Brain pericyte (primary cell): ENCODE data around the gene MTHFSD.
A peak's percentile ranks its signal among the peaks of the same experiment; 100 is the strongest.

Source experiments
- DNase-seq: peaks from one replicate; pipeline ENCODE4 v3.0.0-alpha.2; 2012; ENCODE audit warnings: low read depth, low spot score

MTHFSD gene

DNA sequence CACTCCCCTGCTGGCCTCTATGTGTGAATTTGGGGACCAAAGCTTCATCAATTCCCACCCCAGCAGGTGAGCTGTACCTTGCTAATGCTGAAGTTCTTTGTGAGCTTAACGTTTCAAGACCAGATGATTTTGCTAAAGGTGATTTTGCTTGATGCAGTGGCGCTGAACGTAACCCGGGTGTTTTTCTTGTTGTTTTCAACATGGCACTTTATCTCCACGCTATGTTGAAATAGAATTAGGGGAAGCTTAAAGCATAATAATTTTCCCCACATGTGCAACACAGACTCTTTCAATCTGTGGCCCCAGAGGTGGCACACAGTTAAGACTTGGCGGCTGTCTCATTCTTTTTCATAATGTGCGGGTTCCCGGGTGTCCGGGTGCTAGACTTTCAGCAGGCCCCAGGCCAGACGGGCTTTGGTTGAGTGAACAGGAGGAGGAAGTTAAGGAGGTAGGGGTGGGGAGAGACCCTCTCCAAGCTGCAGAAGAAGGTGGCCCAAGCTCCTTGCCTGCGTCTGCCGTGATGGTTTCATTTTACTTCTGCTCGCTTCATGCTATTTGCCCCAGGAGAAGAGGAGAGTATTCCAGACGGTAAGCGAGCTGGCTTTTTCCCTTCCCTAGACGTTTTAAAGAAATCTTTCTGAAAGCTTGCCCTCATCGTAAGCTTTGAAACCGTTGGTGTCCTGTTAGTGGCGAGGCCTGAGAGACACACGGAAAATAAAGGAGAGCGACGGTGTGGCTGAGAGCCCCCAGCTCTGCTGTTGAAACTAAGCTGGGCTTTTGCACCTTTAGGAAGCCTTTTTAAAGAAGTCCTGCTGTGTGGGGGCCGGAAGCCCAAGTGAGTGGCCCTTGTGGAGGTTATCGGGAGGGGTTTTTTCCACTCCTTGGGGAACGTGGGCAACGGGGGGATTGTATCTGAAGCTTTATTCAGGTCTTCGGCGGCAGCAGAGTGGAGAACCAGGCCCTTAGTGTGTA is 15.8 kb upstream of the MTHFSD start:
- DNase-seq: no peak

DNA sequence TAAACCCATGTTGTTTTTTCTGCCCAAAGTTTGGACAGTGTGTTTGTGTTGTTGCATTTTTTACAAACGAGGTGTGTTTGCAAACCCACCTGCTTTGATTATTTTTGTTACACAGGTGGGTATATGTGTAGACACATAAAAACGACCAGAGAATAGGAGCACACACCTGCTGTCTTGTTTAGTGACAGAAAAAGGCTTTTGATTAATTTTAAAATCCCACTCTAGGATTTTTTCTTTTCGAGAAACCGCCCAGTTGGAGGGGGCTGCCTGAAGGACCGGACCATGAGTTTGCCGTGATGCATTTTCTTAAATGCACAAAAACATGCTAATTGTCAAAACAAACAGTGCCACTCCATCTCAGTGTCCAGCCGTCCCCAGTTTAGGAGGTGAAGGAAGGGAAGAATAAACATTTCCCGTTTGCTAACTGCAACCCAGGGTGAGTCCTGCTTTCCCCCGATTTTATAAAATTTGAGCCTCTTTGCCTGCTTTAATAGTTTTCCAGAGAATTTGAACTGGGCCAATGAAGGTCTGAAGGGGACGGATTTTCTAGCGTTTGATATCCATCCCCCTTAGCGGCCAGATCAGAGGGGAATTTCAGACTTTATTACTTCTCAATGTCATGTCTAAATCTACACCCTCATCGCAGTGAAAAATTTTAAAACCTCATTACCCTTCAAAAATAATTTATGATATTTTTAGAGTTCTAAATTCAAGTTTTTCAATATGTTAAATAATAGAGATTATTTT is 14.8 kb upstream of the MTHFSD start:
- DNase-seq: no peak

DNA sequence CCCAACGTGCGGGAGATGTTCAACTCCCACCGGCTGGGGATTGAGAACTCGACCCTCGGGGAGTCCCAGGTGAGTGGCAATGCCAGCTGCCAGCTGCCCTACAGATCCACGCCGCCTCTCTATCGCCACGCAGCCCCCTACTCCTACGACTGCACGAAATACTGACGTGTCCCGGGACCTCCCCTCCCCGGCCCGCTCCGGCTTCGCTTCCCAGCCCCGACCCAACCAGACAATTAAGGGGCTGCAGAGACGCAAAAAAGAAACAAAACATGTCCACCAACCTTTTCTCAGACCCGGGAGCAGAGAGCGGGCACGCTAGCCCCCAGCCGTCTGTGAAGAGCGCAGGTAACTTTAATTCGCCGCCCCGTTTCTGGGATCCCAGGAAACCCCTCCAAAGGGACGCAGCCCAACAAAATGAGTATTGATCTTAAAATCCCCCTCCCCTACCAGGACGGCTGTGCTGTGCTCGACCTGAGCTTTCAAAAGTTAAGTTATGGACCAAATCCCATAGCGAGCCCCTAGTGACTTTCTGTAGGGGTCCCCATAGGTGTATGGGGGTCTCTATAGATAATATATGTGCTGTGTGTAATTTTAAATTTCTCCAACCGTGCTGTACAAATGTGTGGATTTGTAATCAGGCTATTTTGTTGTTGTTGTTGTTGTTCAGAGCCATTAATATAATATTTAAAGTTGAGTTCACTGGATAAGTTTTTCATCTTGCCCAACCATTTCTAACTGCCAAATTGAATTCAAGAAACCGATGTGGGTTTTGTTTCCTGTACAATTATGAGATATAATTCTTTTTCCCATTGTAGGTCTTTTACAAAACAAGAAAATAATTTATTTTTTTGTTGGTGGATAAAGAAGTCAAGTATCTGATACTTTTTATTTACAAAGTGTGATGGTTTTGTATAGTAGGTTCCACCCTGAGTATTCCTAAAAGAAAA is 13.9 kb upstream of the MTHFSD start:
- DNase-seq: no peak

DNA sequence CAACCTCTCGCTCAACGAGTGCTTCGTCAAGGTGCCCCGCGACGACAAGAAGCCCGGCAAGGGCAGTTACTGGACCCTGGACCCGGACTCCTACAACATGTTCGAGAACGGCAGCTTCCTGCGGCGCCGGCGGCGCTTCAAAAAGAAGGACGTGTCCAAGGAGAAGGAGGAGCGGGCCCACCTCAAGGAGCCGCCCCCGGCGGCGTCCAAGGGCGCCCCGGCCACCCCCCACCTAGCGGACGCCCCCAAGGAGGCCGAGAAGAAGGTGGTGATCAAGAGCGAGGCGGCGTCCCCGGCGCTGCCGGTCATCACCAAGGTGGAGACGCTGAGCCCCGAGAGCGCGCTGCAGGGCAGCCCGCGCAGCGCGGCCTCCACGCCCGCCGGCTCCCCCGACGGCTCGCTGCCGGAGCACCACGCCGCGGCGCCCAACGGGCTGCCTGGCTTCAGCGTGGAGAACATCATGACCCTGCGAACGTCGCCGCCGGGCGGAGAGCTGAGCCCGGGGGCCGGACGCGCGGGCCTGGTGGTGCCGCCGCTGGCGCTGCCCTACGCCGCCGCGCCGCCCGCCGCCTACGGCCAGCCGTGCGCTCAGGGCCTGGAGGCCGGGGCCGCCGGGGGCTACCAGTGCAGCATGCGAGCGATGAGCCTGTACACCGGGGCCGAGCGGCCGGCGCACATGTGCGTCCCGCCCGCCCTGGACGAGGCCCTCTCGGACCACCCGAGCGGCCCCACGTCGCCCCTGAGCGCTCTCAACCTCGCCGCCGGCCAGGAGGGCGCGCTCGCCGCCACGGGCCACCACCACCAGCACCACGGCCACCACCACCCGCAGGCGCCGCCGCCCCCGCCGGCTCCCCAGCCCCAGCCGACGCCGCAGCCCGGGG is 12.9 kb upstream of the MTHFSD start:
- no peak for DNase-seq

DNA sequence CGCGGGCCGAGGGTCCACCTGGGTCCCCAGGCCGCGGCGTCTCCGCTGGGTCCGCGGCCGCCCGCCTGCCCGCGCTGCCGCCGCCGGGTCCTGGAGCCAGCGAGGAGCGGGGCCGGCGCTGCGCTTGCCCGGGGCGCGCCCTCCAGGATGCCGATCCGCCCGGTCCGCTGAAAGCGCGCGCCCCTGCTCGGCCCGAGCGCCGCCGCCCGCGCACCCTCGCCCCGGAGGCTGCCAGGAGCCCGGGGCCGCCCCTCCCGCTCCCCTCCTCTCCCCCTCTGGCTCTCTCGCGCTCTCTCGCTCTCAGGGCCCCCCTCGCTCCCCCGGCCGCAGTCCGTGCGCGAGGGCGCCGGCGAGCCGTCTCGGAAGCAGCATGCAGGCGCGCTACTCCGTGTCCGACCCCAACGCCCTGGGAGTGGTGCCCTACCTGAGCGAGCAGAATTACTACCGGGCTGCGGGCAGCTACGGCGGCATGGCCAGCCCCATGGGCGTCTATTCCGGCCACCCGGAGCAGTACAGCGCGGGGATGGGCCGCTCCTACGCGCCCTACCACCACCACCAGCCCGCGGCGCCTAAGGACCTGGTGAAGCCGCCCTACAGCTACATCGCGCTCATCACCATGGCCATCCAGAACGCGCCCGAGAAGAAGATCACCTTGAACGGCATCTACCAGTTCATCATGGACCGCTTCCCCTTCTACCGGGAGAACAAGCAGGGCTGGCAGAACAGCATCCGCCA is 12.1 kb upstream of the MTHFSD start:
- no peak for DNase-seq

DNA sequence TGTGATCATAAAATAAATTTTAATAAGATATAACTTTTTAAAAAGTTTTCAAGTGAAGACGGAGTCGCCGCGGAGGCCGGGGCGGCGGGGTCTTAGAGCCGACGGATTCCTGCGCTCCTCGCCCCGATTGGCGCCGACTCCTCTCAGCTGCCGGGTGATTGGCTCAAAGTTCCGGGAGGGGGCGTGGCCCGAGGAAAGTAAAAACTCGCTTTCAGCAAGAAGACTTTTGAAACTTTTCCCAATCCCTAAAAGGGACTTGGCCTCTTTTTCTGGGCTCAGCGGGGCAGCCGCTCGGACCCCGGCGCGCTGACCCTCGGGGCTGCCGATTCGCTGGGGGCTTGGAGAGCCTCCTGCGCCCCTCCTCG is 11.5 kb upstream of the MTHFSD start, which contains the start of gene FOXC2:
Gene FOXC2 (plus strand): TSS at position 229 of the 365 bp plus-strand sequence. CDS start 507 bp downstream, outside the sequence.
- DNase-seq: peak; percentile 91

DNA sequence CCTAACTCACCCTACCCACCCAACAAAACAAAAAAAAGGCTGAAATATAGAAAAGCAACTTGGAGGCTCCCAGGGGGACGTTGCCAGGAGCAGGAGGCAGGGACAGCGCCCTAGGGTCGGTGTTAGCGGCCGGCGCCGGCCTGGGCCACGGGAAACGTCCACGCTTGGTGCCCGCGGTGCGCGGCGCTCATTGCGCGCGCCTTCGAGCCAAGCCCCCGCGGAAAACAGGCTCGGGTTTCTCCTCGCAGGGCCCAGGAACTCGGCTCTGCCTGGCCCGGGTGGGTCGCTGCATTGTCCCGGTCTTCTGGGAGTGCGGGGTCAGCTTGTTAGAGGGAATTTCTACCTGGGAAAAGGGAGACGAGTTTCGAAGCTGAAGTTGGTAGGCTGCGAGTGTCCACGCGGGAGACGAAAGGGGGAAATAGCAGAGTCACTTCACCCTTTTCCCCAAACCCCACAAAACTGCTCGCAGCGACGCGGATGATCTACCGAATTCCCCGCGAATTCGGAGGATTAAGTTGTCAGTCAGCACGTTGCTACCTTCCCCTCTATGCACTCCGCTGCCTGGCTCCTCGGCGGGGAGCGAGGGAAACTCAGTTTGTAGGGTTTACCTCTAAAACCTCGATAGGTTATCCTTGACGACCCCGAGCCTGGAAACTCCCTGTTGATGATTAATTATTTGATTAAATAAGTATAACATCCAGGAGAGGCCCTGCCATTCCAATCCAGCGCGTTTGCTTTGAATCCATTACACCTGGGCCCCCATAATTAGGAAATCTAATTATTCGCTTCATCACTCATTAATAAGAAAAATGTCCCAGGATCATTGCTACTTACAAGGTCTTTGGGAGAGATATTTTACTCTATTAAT is 10.8 kb upstream of the MTHFSD start:
- DNase-seq: no peak

DNA sequence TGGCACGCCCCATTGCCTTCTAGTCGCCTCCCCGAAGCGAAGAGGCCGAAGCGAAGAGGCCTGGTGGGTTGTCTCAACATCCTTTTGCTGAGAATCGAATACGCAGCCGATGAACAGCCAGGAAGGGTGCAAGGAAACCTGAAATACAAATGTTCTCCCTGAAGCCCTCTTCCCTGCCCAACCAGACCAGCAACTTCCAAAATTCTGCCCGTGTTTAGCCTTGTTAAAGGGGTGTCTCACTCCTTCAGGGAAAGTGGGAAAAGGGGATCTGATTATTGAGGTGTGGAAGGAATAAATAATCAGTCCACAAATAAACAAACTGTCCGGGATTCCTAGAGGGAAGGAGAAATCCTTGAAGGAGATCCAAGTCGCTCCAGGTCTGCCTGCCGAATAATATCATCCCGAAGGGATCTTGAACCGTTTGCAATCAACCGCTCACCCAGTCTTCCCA is 10.2 kb upstream of the MTHFSD start:
- no peak for DNase-seq

DNA sequence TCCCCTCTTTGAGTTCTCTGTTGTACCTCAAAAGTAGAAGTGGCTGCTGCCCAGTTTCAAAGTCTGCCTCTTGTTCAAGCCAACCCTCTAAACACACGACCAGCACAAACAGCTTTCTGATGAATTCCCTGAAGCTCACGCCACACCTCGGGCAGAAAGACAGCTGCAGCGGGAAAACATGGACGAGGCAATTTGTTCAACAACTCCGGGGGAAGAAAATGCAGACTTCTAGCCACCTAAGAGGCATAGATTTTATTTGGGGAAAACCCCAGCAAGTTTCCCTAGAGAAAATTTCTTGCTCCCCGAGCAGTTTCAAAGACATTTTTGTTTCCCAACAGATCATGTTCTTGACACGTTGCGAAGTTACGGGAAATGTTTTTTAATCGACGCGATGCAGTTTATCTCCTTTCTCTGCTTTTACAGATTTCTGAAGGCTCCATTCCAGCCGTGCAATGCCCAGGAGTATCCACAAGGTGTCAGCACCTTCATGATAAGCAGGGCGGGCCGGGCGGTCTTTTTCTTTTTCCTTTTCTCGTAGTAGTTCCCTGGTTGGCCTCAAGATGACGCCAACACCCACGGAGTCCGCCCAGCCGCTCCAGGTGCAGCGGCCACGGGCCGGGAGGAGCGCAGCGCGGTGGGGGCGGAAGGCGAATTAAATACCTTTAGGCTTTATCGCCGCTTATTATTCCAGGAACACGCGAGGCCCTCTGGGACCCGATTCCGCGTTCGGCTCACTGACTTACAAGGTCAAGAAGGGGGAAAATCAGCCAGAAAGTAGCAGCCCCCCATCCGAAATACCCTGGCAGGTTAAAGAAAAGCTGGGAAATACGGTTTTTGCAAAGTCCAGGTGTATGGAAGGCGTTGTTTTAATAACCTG is 8.7 kb upstream of the MTHFSD start:
- DNase-seq: no peak

DNA sequence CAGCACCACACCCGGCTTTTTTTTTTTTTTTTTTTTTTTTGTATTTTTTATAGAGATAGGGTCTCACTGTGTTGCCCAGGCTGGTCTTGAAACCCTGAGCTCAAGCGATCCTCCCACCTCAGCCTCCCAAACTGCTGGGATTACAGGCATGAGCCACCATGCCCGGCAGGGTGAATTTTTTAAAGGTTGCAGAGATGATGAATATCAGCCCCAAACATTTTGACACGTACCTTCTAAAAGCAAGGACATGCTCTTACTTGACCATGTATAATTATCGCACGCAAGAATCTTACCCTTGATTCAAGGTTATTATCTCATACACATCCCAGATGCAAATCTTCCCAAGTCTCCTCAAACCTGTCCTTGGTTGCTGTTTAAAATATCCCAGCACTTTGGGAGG is 7.3 kb upstream of the MTHFSD start:
- DNase-seq: no peak

DNA sequence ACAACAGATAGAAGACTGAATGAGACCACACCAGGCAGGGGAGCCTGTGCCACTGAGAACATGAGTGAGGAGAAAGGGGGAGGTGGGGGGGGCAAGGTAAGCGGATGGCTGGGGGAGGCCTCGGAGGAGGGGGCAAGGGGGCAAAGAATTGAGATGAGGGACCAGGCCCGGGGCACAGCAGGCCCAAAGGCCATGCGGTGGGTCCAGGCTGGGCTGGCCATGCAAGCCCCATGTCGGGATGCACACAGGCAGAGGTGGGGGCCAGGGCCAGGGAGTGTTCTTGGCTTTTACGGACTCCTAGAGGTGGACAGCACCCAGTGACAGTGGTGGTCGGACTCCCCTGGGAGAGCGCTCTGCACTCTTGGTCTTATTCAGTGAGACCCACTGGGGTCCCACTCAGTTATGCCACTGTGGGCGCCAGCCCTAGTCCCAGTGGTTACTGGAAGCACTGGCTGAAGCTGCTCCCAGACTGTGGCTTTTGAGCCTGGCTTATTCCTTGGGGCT is 4.8 kb upstream of the MTHFSD start:
- no peak for DNase-seq

DNA sequence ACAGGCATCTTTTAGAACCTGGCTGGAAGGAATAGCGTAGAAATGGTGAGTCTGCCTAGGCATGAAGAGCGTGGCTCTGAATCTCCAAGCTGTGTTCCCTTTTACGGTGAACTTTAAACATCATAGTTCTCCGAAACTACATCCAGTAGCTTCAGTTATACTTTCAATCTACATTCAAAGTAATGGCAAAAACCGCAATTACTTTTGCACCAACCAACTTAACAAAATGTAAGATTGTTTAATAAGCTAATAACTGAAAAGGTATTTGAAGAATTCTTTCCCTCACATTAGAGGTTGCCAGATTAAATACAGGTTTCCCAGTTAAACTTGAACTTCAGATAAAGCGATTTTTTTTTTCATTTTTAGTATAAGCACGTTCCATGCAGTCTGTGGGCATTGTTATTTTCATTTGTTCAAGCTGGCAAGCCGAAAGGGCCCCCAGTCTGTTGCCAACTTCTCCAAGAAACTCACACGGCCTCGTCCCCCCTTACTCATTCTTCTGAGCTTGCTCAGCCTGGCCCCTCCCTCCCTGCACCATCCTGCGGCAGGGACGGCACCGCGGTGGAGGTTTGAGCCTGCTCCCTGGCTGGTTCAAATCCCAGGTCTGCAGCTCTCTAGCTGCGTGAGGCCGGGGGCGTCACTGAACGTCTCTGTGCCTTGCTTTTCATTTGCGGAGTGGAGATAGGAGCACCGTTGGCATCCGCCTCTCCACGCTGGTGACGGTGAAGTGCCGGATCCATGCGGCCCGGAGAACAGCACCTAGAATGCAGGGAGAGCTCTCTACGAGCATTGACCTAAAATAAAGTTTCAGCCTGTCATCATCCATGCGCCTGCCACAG is 3.5 kb upstream of the MTHFSD start:
- DNase-seq: no peak

DNA sequence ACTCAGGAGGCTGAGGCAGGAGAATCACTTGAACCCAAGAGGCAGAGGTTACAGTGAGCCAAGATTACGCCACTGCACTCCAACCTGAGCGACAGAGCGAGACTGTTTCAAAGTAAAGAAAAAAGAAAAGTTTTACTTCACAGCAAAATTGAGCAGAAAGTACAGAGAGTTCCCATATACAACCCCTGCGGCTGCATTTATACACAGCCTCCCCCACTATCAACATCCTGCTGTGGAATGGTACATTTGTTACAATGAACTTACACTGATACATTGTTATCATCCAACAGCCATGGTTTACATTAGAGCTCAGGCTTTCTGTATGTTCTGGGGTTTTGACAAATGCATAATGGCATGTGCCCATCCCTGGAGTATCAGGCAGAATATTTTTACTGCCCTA is 2.6 kb upstream of the MTHFSD start:
- no peak for DNase-seq

DNA sequence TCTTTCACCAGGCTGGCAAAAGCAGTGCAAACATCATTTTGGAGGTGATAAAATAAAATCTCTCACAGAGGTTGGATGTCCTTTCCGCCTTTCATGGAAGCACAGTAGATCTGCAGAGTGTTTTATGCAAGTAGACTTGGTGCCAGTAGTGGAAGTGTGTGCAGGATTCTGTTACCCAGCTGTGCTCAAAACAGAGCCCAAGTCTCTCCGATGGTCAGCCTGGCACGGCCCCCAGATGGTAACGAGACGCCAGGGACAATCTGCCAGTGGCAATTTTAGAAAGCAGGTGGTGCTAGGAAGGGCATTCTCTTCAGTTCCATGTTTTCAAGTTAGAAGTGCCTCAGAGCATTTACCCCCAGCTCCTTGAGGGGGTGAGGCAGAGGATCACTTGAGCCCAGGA is 1.5 kb upstream of the MTHFSD start:
- no peak for DNase-seq

DNA sequence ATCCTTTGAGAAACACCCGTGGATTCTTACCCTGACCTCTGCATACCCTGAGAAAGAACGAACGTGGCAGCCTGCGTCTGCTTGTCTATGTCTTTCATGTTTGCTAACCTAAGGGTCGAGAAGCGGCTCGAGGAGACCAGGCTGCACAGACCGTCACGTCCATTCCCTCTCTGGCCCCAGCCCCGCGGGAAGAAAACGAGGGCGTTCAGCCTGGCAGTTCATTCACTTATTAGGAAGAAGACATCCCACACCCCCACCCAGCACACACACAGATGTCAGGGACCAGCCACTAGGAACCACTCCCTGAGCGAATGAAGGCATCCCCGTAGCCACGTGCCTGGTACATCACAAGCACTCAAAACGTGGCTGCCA is 655 bp upstream of the MTHFSD start:
- DNase-seq: no peak

DNA sequence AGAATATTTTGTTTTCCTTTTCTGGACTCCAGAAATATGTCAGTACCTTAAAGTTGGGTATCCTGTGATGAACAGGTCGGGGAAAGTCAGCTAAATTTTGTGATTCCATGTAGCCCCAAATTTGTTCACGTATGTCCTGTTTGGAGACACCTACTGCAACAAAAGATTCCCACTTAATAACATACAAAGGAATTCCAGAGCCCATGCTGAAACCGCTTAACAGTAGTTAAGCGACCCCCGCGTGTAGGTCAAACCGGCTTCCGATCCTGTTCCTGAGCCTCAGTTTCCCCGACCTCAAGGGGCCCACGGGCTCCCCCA is 477 bp downstream of the MTHFSD start:
- DNase-seq: no peak

DNA sequence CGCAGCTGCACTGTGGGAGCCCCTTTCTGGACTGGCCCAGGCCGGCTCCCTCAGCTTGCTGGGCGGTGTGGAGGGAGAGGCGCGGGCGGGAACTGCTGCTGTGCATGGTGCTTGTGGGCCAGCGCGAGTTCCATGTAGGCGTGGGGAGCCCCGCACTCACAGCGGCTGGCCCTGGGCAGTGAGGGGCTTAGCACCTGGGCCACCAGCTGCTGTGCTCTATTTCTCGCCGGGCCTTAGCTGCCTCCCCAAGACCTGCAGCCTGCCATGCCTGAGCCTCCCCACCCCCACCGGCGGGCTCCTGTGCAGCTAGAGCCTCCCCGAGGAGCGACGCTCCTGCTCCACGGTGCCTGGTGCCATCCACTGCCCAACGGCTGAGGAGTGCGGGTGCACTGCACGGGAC is 1.7 kb downstream of the MTHFSD start:
- no peak for DNase-seq
